ENCODE measurements around the gene FMNL3. TPM values are rescaled to one million over a fixed set of nuclear protein-coding genes. Genes with fewer than 3 reads are reported as not detected.

Gene FMNL3
- total RNA-seq, 1 experiment from 2014 or later, result 0.58 TPM

- POLR2A ChIA-PET, result interaction anchor here (0.6 kb wide), 2 partner anchors 8 to 51 kb away, joined by 3 read pairs; no protein-coding TSS in a partner anchor
- Mint-ChIP-seq H3K9me3 (ENCODE audit: unreplicated experiment) (no peaks in the 10 kb centered on the region), H3K4me1 (ENCODE audit: insufficient read depth, unreplicated experiment) (no peaks in the 10 kb centered on the region), H3K27me3 (ENCODE audit: insufficient read depth, unreplicated experiment) (peaks cover 13% of the 10 kb centered on the region), H3K4me3 (ENCODE audit: unreplicated experiment) (no peak overlapping the region), H3K36me3 (ENCODE audit: insufficient read depth, unreplicated experiment) (peaks cover 4% of the 10 kb centered on the region), H3K27ac (ENCODE audit: low read depth, unreplicated experiment) (no peak overlapping the region)
- intact Hi-C loops (cut with micrococcal nuclease), result no loop called here
- no peak for DNase-seq (ENCODE audit: unreplicated experiment)
- TF ChIP-seq CTCF (IDR thresholded peaks at IDR 0.05; ENCODE audit: unreplicated experiment), result no peak
- CTCF ChIA-PET, result interaction anchor here (0.7 kb wide), 1 partner anchor 677 kb away, joined by 4 read pairs; no protein-coding TSS in a partner anchor
- no TSS peak for BruUV-seq (replicated peaks)
Observed at GRCh38 chr12:49671031-49671765, 36.0 kb downstream of the FMNL3 start.

- H3K27me3 Mint-ChIP-seq (ENCODE audit: insufficient read depth, unreplicated experiment), result no peaks in the 10 kb centered on the region
- no TSS peak for BruUV-seq (replicated peaks)
- POLR2A ChIA-PET, result no interaction called here
Observed at GRCh38 chr12:49669796-49670195, 37.4 kb downstream of the FMNL3 start.

GRCh38 chr12:49667325-49668090 is 39.7 kb downstream of the FMNL3 start:
- no TSS peak for BruUV-seq (replicated peaks)
- Mint-ChIP-seq H3K36me3 (ENCODE audit: insufficient read depth, unreplicated experiment) (peaks cover 4% of the 10 kb centered on the region), H3K9me3 (ENCODE audit: unreplicated experiment) (no peaks in the 10 kb centered on the region), H3K27me3 (ENCODE audit: insufficient read depth, unreplicated experiment) (no peaks in the 10 kb centered on the region), H3K27ac (ENCODE audit: low read depth, unreplicated experiment) (no peak overlapping the region), H3K4me1 (ENCODE audit: insufficient read depth, unreplicated experiment) (peaks cover 10% of the 10 kb centered on the region), H3K4me3 (ENCODE audit: unreplicated experiment) (no peak overlapping the region)
- POLR2A ChIA-PET, result no interaction called here
- no peak for DNase-seq (ENCODE audit: unreplicated experiment)
- CTCF ChIA-PET, result interaction anchor here (0.6 to 0.7 kb wide), 7 partner anchors 14 to 214 kb away, joined by 3 to 4 read pairs (median 3); no protein-coding TSS in a partner anchor
- no peak for TF ChIP-seq CTCF (IDR thresholded peaks at IDR 0.05; ENCODE audit: unreplicated experiment)
- intact Hi-C loops (cut with micrococcal nuclease), result no loop called here

More at GRCh38 chr12:49669796-49670195, 37.4 kb downstream of the FMNL3 start:
- no peaks in the 10 kb centered on the region for H3K9me3 Mint-ChIP-seq (ENCODE audit: unreplicated experiment)
- no peak for TF ChIP-seq CTCF (IDR thresholded peaks at IDR 0.05; ENCODE audit: unreplicated experiment)
- peaks cover 4% of the 10 kb centered on the region for H3K36me3 Mint-ChIP-seq (ENCODE audit: insufficient read depth, unreplicated experiment)
- CTCF ChIA-PET, result no interaction called here
- intact Hi-C loops (cut with micrococcal nuclease), result no loop called here
- H3K4me3 Mint-ChIP-seq (ENCODE audit: unreplicated experiment), result no peak overlapping the region
- no peak overlapping the region for H3K27ac Mint-ChIP-seq (ENCODE audit: low read depth, unreplicated experiment)
- peaks cover 4% of the 10 kb centered on the region for H3K4me1 Mint-ChIP-seq (ENCODE audit: insufficient read depth, unreplicated experiment)
- DNase-seq (ENCODE audit: unreplicated experiment), result no peak

GRCh38 chr12:49666176-49666575 is 41.0 kb downstream of the FMNL3 start:
- DNase-seq (ENCODE audit: unreplicated experiment), result no peak
- no peak overlapping the region for H3K4me3 Mint-ChIP-seq (ENCODE audit: unreplicated experiment)
- POLR2A ChIA-PET, result no interaction called here
- no TSS peak for BruUV-seq (replicated peaks)
- intact Hi-C loops (cut with micrococcal nuclease), result no loop called here
- H3K36me3 Mint-ChIP-seq (ENCODE audit: insufficient read depth, unreplicated experiment), result peaks cover 4% of the 10 kb centered on the region
- H3K4me1 Mint-ChIP-seq (ENCODE audit: insufficient read depth, unreplicated experiment), result peaks cover 10% of the 10 kb centered on the region
- H3K27ac Mint-ChIP-seq (ENCODE audit: low read depth, unreplicated experiment), result no peak overlapping the region
- no peaks in the 10 kb centered on the region for H3K27me3 Mint-ChIP-seq (ENCODE audit: insufficient read depth, unreplicated experiment)
- no peak for TF ChIP-seq CTCF (IDR thresholded peaks at IDR 0.05; ENCODE audit: unreplicated experiment)
- H3K9me3 Mint-ChIP-seq (ENCODE audit: unreplicated experiment), result no peaks in the 10 kb centered on the region
- CTCF ChIA-PET, result no interaction called here

Data from MCF 10A (cell line).